Hepatocyte (in vitro differentiated cells): ENCODE data around the gene TCEA3. TPM values are rescaled to one million over a fixed set of nuclear protein-coding genes. Genes with fewer than 3 reads are reported as not detected.

Source experiments
- DNase-seq: peaks from one replicate; pipeline ENCODE4 v3.0.0-alpha.2; 2016; ENCODE audit warnings: low spot score
- H2AFZ ChIP-seq: fragments of 200-600 bp; sonication (generic); 2 replicates; pipeline ENCODE4 v1.6.0; 2016; ENCODE audit warnings: antibody characterized with exemption, mild to moderate bottlenecking
- H3K27ac ChIP-seq: fragments of 200-600 bp; sonication (generic); 2 replicates; pipeline ENCODE4 v1.5.1; 2016; ENCODE audit warnings: mild to moderate bottlenecking
- H3K27me3 ChIP-seq: fragments of 200-600 bp; sonication (generic); 2 replicates; pipeline ENCODE4 v1.6.1; 2016
- H3K36me3 ChIP-seq: fragments of 200-600 bp; sonication (generic); replicated peaks from 2 replicates; pipeline ENCODE4 v1.5.1; 2016; ENCODE audit warnings: low read depth; ENCODE audit not compliant: insufficient read depth
- H3K4me1 ChIP-seq: fragments of 200-600 bp; sonication (generic); 2 replicates; pipeline ENCODE4 v1.5.1; 2016; ENCODE audit warnings: mild to moderate bottlenecking, moderate library complexity; ENCODE audit not compliant: insufficient read depth
- H3K4me2 ChIP-seq: fragments of 200-600 bp; sonication (generic); 2 replicates; pipeline ENCODE4 v1.6.0; 2016
- H3K4me3 ChIP-seq: fragments of 200-600 bp; sonication (generic); 2 replicates; pipeline ENCODE4 v1.5.1; 2016; ENCODE audit warnings: mild to moderate bottlenecking
- H3K79me2 ChIP-seq: fragments of 200-600 bp; sonication (generic); 2 replicates; pipeline ENCODE4 v1.6.0; 2017; ENCODE audit warnings: mild to moderate bottlenecking
- H3K9me2 ChIP-seq: fragments of 200-600 bp; sonication (generic); replicated peaks from 2 replicates; pipeline ENCODE4 v1.6.0; 2017; ENCODE audit warnings: mild to moderate bottlenecking; ENCODE audit not compliant: insufficient read depth
- H3K9me3 ChIP-seq: fragments of 200-600 bp; sonication (generic); 2 replicates; pipeline ENCODE4 v1.5.1; 2016; ENCODE audit warnings: low read depth, mild to moderate bottlenecking
- H4K20me1 ChIP-seq: fragments of 200-600 bp; sonication (generic); 2 replicates; pipeline ENCODE4 v1.6.0; 2016; ENCODE audit warnings: mild to moderate bottlenecking; ENCODE audit not compliant: insufficient read depth, poor library complexity, severe bottlenecking
- CTCF ChIP-seq: fragments of 200-600 bp; sonication (generic); IDR thresholded peaks from 2 replicates; pipeline ENCODE4 v1.5.1; 2016; ENCODE audit warnings: antibody characterized with exemption, mild to moderate bottlenecking; ENCODE audit not compliant: poor library complexity
- EZH2 ChIP-seq: fragments of 200-600 bp; sonication (generic); IDR thresholded peaks from 2 replicates; pipeline ENCODE4 v1.6.1; 2016; ENCODE audit warnings: antibody characterized with exemption, mild to moderate bottlenecking, borderline replicate concordance
- EZH2phosphoT487 ChIP-seq: fragments of 200-600 bp; sonication (generic); IDR thresholded peaks from one replicate; pipeline ENCODE4 v1.6.1; 2018; ENCODE audit warnings: antibody characterized with exemption, mild to moderate bottlenecking, low read depth, moderate library complexity; ENCODE audit not compliant: unreplicated experiment, severe bottlenecking
- WGBS: methylation state at CpG from one replicate; pipeline ENCODE4 v1.1.6; 2016; ENCODE audit warnings: low lambda C conversion rate; ENCODE audit errors: missing lambda C conversion rate; 5-methylcytosine and 5-hydroxymethylcytosine counted together
- polyA plus RNA-seq: library from polyadenylated mRNA; unstranded; fragments of >200 nt; fragmentation: Nextera tagmentation; extraction: Ambion mirVana; gene quantifications from 2 replicates; pipeline ENCODE4 v1.2.1, GENCODE V29; 2016
- total RNA-seq: library from RNA; depleted of rRNA; stranded (reverse); fragments of >200 nt; gene quantifications from 2 replicates; pipeline ENCODE4 v1.2.3, GENCODE V29; 2014

TCEA3 gene
- total and polyA plus RNA-seq, 2 experiments from 2014 or later: 30.2 to 31.2 TPM

GRCh38 chr1:23399229-23399628 is 25.3 kb downstream of the TCEA3 start:
- Histone ChIP-seq H4K20me1 (no peaks in the 10 kb centered on the region), H3K4me1 (peaks cover 20% of the 10 kb centered on the region), H2AFZ (no peak overlapping the region), H3K27me3 (no peaks in the 10 kb centered on the region), H3K9me3 (no peaks in the 10 kb centered on the region), H3K4me2 (no peak overlapping the region), H3K9me2 (no peaks in the 10 kb centered on the region), H3K27ac (no peak overlapping the region), H3K36me3 (no peaks in the 10 kb centered on the region), H3K4me3 (no peak overlapping the region), H3K79me2 (no peaks in the 10 kb centered on the region)
- 100% methylated on average over 1 of the region's 1 CpG for WGBS
- DNase-seq: no peak
- TF ChIP-seq CTCF: no peak
- TF ChIP-seq EZH2: no peak
- TF ChIP-seq EZH2phosphoT487: no peak

- H3K4me3 ChIP-seq: no peak overlapping the region
- no peaks in the 10 kb centered on the region for H3K9me2 ChIP-seq
- no peaks in the 10 kb centered on the region for H4K20me1 ChIP-seq
- DNase-seq: no peak
- H2AFZ ChIP-seq: no peak overlapping the region
- no peaks in the 10 kb centered on the region for H3K9me3 ChIP-seq
- TF ChIP-seq EZH2 (no peak), EZH2phosphoT487 (no peak), CTCF (no peak)
- no peaks in the 10 kb centered on the region for H3K27me3 ChIP-seq
- H3K4me1 ChIP-seq: peaks cover 15% of the 10 kb centered on the region
- no peaks in the 10 kb centered on the region for H3K79me2 ChIP-seq
- 93% methylated on average over 7 of the region's 7 CpGs for WGBS
- H3K27ac ChIP-seq: no peak overlapping the region
- H3K4me2 ChIP-seq: no peak overlapping the region
- no peaks in the 10 kb centered on the region for H3K36me3 ChIP-seq
Observed at GRCh38 chr1:23397908-23398307, 26.6 kb downstream of the TCEA3 start.

- no peaks in the 10 kb centered on the region for H3K9me2 ChIP-seq
- no peaks in the 10 kb centered on the region for H4K20me1 ChIP-seq
- H3K79me2 ChIP-seq: no peaks in the 10 kb centered on the region
- H3K4me2 ChIP-seq: no peak overlapping the region
- H3K36me3 ChIP-seq: no peaks in the 10 kb centered on the region
- no peak for DNase-seq
- WGBS: 93% methylated on average over 2 of the region's 2 CpGs
- H3K27ac ChIP-seq: no peak overlapping the region
- TF ChIP-seq EZH2phosphoT487: no peak
- TF ChIP-seq CTCF: no peak
- TF ChIP-seq EZH2: no peak
- no peak overlapping the region for H3K4me3 ChIP-seq
- no peak overlapping the region for H2AFZ ChIP-seq
- H3K9me3 ChIP-seq: no peaks in the 10 kb centered on the region
- peaks cover 10% of the 10 kb centered on the region for H3K4me1 ChIP-seq
- no peaks in the 10 kb centered on the region for H3K27me3 ChIP-seq
Observed at GRCh38 chr1:23396380-23396779, 28.2 kb downstream of the TCEA3 start.

GRCh38 chr1:23395849-23396248 is 28.7 kb downstream of the TCEA3 start:
- Histone ChIP-seq H3K36me3 (no peaks in the 10 kb centered on the region), H3K27me3 (no peaks in the 10 kb centered on the region), H3K79me2 (no peaks in the 10 kb centered on the region), H3K9me3 (no peaks in the 10 kb centered on the region), H4K20me1 (no peaks in the 10 kb centered on the region), H3K4me2 (no peak overlapping the region), H3K4me3 (no peak overlapping the region), H3K27ac (peak overlapping the region; percentile 84), H3K9me2 (no peaks in the 10 kb centered on the region), H2AFZ (no peak overlapping the region), H3K4me1 (peaks cover 10% of the 10 kb centered on the region)
- DNase-seq: no peak
- TF ChIP-seq EZH2phosphoT487: no peak
- TF ChIP-seq CTCF: no peak
- TF ChIP-seq EZH2: no peak
- 84% methylated on average over 4 of the region's 4 CpGs for WGBS
